Activated CD8-positive, alpha-beta T cell treated with anti-CD3 and anti-CD28 coated beads, Interleukin-2, amount 10 ng/mL, durations not matched to agents 7 days and 5 days (primary cell): Measurements from ENCODE around the gene ACSS3. TPM values are rescaled to one million over a fixed set of nuclear protein-coding genes. Genes with fewer than 3 reads are reported as not detected.

Experiments used
- ATAC-seq: fragments of 150-1000 bp; cut with Tn5 transposase; one replicate; pipeline ENCODE4 v1.10.0; 2021; ENCODE audit warnings: moderate library complexity
- CTCF ChIA-PET: fragments of 350-600 bp; sonication (Branson Sonifier 250); formaldehyde crosslinking; loops from one replicate; lab custom pipeline; 2021; ENCODE audit warnings: antibody characterized with exemption; lab: Charles Lee
- POLR2A ChIA-PET: fragments of 350-600 bp; sonication (Branson Sonifier 250); formaldehyde crosslinking; loops from one replicate; lab custom pipeline; 2021; ENCODE audit warnings: antibody characterized with exemption; lab: Charles Lee
- DNase-seq: peaks from one replicate; pipeline ENCODE4 v3.0.0-alpha.2; 2020
- H3K27ac Mint-ChIP-seq: one replicate; pipeline ENCODE4 v1.8.0; 2021; ENCODE audit warnings: mild to moderate bottlenecking, mixed read lengths
- H3K27me3 Mint-ChIP-seq: one replicate; pipeline ENCODE4 v1.8.0; 2021; ENCODE audit warnings: low read depth, mixed read lengths
- H3K36me3 Mint-ChIP-seq: one replicate; pipeline ENCODE4 v1.8.0; 2021; ENCODE audit warnings: low read depth, mixed read lengths
- H3K4me1 Mint-ChIP-seq: one replicate; pipeline ENCODE4 v1.8.0; 2021; ENCODE audit warnings: low read depth, mixed read lengths
- H3K4me3 Mint-ChIP-seq: one replicate; pipeline ENCODE4 v1.8.0; 2021; ENCODE audit warnings: mild to moderate bottlenecking, mixed read lengths
- H3K9me3 Mint-ChIP-seq: one replicate; pipeline ENCODE4 v1.8.0; 2022; ENCODE audit warnings: mixed read lengths; ENCODE audit not compliant: insufficient read depth
- microRNA-seq: library from miRNA; unstranded; fragments of <30 nt; microRNA quantifications from one replicate; pipeline ENCODE4 v1.2.0, GENCODE V29; 2022
- total RNA-seq, 2 experiments: library from RNA; stranded (reverse); gene quantifications; one replicate each; pipeline ENCODE4 v1.2.3, GENCODE V29; 2021

Gene ACSS3
- total RNA-seq, 2 experiments from 2014 or later: not detected

- no peak overlapping the region for H3K4me3 Mint-ChIP-seq
- ATAC-seq: no peak
These were observed 216.7 kb downstream of the ACSS3 start for GRCh38 chr12:81294325-81295190.

GRCh38 chr12:81295251-81295650 lies 217.4 kb downstream of the ACSS3 start:
- no peaks in the 10 kb centered on the region for H3K9me3 Mint-ChIP-seq
- ATAC-seq: no peak
- CTCF ChIA-PET: no interaction called here

More at GRCh38 chr12:81294325-81295190, 216.7 kb downstream of the ACSS3 start:
- H3K36me3 Mint-ChIP-seq: no peaks in the 10 kb centered on the region
- POLR2A ChIA-PET: no interaction called here
- no peak for DNase-seq
- H3K27me3 Mint-ChIP-seq: no peaks in the 10 kb centered on the region
- CTCF ChIA-PET: no interaction called here
- H3K4me1 Mint-ChIP-seq: no peaks in the 10 kb centered on the region
- no peak overlapping the region for H3K27ac Mint-ChIP-seq
- H3K9me3 Mint-ChIP-seq: no peaks in the 10 kb centered on the region

GRCh38 chr12:81296556-81297305 lies 218.9 kb downstream of the ACSS3 start:
- H3K27ac Mint-ChIP-seq: no peak overlapping the region
- CTCF ChIA-PET: no interaction called here
- H3K4me3 Mint-ChIP-seq: no peak overlapping the region
- H3K36me3 Mint-ChIP-seq: no peaks in the 10 kb centered on the region
- no peaks in the 10 kb centered on the region for H3K27me3 Mint-ChIP-seq
- ATAC-seq (no peak), DNase-seq (no peak)
- POLR2A ChIA-PET: no interaction called here
- H3K4me1 Mint-ChIP-seq: no peaks in the 10 kb centered on the region
- no peaks in the 10 kb centered on the region for H3K9me3 Mint-ChIP-seq

More at GRCh38 chr12:81295251-81295650, 217.4 kb downstream of the ACSS3 start:
- Mint-ChIP-seq H3K4me3 (no peak overlapping the region), H3K27ac (no peak overlapping the region), H3K4me1 (no peaks in the 10 kb centered on the region), H3K36me3 (no peaks in the 10 kb centered on the region), H3K27me3 (no peaks in the 10 kb centered on the region)
- POLR2A ChIA-PET: no interaction called here
- DNase-seq: no peak

- DNase-seq: no peak
- Mint-ChIP-seq H3K4me1 (no peaks in the 10 kb centered on the region), H3K9me3 (no peaks in the 10 kb centered on the region), H3K4me3 (no peak overlapping the region), H3K36me3 (no peaks in the 10 kb centered on the region), H3K27ac (no peak overlapping the region), H3K27me3 (no peaks in the 10 kb centered on the region)
- POLR2A ChIA-PET: no interaction called here
- no peak for ATAC-seq
- CTCF ChIA-PET: no interaction called here
These were observed 219.7 kb downstream of the ACSS3 start for GRCh38 chr12:81297601-81298000.

GRCh38 chr12:81300454-81300853 lies 222.6 kb downstream of the ACSS3 start:
- no peak for DNase-seq
- ATAC-seq: no peak
- Mint-ChIP-seq H3K27me3 (no peaks in the 10 kb centered on the region), H3K9me3 (no peaks in the 10 kb centered on the region), H3K27ac (no peak overlapping the region), H3K4me3 (no peak overlapping the region), H3K4me1 (no peaks in the 10 kb centered on the region), H3K36me3 (no peaks in the 10 kb centered on the region)
- CTCF ChIA-PET: no interaction called here
- POLR2A ChIA-PET: no interaction called here

- POLR2A ChIA-PET: no interaction called here
- no peak for DNase-seq
- H3K36me3 Mint-ChIP-seq: no peaks in the 10 kb centered on the region
- no peaks in the 10 kb centered on the region for H3K9me3 Mint-ChIP-seq
- ATAC-seq: no peak
- no peaks in the 10 kb centered on the region for H3K27me3 Mint-ChIP-seq
- CTCF ChIA-PET: no interaction called here
- no peak overlapping the region for H3K27ac Mint-ChIP-seq
- no peaks in the 10 kb centered on the region for H3K4me1 Mint-ChIP-seq
- no peak overlapping the region for H3K4me3 Mint-ChIP-seq
These were observed 226.1 kb downstream of the ACSS3 start for GRCh38 chr12:81303935-81304334.

Small RNA genes lying within 50 kb of the gene (microRNA-seq; reads per million reads assigned to microRNA genes)
- gene MIR4699: not detected

Other genes with a start within 250 kb of the ACSS3 start
- not detected for gene LIN7A, start 140.1 kb upstream of the ACSS3 start, total RNA-seq